Right ventricle myocardium inferior (tissue), 1 donor: Measurements from ENCODE around the gene CYP4X1. TPM values are rescaled to one million over a fixed set of nuclear protein-coding genes. Genes with fewer than 3 reads are reported as not detected.
A peak's percentile ranks its signal among the peaks of the same experiment; 100 is the strongest.
"Not testable (repeated sequence)": the region's sequence is repeated elsewhere in the genome, so short reads cannot be mapped to it uniquely, and the experiment has no call there.

Experiments
- ATAC-seq: fragments of 200-7000 bp; cut with Tn5 transposase; one replicate; pipeline ENCODE4 v1.9.1; 2020; ENCODE audit warnings: mild to moderate bottlenecking, moderate library complexity
- DNase-seq: peaks from one replicate; pipeline ENCODE4 v3.0.0; 2021; ENCODE audit errors: missing footprints
- intact Hi-C: fragments of 100-400 bp; cut with DNase I; formaldehyde crosslinking; loops from one replicate; pipeline ENCODE4 v1.11.0; 2022
- long read RNA-seq: library from polyadenylated mRNA; unstranded; transcript quantifications from one replicate; pipeline ENCODE4 v2.0.0, GENCODE V29; 2021
- total RNA-seq: library from RNA; stranded (reverse); fragmentation: NEBNext Ultra II Directional; extraction: Animal tissue kit (Norgen Biotek cat#: 25700); gene quantifications from one replicate; pipeline ENCODE4 v1.2.1, GENCODE V29; 2021
- donor health status: DM: no; HTN: yes; CAD: no; lungs with severe emphysema.

CYP4X1 gene, protein sequence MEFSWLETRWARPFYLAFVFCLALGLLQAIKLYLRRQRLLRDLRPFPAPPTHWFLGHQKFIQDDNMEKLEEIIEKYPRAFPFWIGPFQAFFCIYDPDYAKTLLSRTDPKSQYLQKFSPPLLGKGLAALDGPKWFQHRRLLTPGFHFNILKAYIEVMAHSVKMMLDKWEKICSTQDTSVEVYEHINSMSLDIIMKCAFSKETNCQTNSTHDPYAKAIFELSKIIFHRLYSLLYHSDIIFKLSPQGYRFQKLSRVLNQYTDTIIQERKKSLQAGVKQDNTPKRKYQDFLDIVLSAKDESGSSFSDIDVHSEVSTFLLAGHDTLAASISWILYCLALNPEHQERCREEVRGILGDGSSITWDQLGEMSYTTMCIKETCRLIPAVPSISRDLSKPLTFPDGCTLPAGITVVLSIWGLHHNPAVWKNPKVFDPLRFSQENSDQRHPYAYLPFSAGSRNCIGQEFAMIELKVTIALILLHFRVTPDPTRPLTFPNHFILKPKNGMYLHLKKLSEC
- 1.5 TPM for total RNA-seq
- long read RNA-seq, partial matches to known transcripts, result 1 of 3 reads
- long read RNA-seq, other reads (novel, unspliced or antisense), result 0 of 3 reads

DNA sequence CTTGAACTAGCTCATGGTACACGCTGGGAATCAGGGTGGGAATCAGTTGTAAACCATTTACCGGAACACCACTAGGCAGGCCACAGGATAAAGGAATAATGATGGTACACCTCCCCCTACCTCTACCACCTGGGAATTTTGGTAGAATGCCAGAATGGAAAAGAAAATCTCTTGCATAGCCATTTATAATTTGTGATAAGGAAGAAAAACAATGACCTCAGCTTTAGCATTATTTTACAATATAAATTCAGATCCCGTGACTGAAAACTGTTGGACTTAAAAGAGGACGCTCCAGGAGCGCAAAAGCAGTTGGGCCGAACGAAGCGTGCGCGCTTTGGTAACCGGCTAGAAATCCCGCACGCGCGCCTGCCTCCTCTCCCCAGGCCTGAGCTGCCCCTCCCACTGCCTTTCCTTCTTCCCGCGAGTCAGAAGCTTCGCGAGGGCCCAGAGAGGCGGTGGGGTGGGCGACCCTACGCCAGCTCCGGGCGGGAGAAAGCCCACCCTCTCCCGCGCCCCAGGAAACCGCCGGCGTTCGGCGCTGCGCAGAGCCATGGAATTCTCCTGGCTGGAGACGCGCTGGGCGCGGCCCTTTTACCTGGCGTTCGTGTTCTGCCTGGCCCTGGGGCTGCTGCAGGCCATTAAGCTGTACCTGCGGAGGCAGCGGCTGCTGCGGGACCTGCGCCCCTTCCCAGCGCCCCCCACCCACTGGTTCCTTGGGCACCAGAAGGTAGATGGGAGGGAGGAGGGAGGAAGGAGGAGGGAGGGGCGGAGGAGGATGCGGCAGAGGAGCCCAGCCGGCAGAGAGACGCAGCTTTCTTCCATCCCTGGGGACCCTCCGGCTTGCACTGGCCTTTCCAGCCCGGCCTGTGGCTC lies at the start of gene CYP4X1:
Gene CYP4X1, plus strand, starts transcription at position 402 of the 873 bp plus-strand sequence. Its CDS starts 149 bp downstream, at position 551.
- intact Hi-C loops, result loop anchor here (5.0 kb wide), 1 partner anchor 216 kb away; no protein-coding TSS in a partner anchor
- peak; percentile 81 for ATAC-seq
- DNase-seq, result peak; percentile 73

- intact Hi-C loops, result no loop called here
- no peak for DNase-seq
- no peak for ATAC-seq
Observed at GRCh38 chr1:46983166-46983829, 40.2 kb upstream of the CYP4X1 start.

GRCh38 chr1:46983830-46984586 lies 39.5 kb upstream of the CYP4X1 start:
- intact Hi-C loops, result no loop called here
- ATAC-seq, result no peak

GRCh38 chr1:46990541-46990940 lies 32.9 kb upstream of the CYP4X1 start:
- not testable (repeated sequence) for DNase-seq, ATAC-seq
- intact Hi-C loops, result loop anchor here (2.0 kb wide), 1 partner anchor 244 kb away; no protein-coding TSS in a partner anchor

More at GRCh38 chr1:46983830-46984586, 39.5 kb upstream of the CYP4X1 start:
- DNase-seq, result no peak

DNA sequence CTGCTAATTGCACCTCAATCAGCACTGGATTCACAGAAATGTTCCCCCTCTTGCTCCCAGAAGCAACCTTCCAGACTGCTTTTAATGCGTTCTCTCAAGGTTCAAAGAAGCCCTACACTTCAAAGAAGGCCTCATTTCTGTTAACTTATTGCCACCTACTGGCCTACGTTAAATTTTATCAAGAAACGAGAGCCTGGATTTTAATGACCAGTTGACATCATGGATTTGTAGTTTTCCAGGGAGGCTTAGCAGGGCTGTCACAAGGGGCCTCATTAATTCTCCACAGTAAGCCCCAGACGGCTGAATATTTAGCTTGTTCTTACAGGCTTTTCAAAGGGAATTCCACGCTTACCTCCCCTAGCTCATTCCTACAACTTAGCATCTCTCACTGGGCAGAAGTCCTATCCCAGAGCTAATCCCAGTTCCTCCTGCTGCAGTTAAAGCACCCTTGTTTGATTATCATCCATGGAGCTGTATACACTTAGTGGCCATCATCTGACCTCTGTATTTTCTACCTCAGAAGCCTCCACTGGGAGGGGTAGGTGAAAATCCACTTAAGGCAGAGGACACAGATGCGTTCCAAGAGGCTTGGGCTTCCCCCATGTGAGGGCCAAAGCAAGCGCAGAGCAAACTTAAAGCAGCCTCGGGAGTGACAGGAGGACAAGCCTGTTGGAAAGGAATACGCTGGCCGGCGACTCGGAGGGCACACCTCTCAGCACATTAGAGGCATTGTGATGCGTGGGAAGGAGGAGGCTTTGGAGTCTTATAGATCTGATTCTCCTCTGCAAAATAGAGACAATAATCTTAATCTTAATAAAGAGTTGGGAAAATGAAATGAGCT lies 32.2 kb upstream of the CYP4X1 start:
- intact Hi-C loops, result loop anchor here (2.0 kb wide), 1 partner anchor 245 kb away; no protein-coding TSS in a partner anchor
- no peak for DNase-seq
- ATAC-seq, result no peak

- ATAC-seq (no peak), DNase-seq (no peak)
- intact Hi-C loops, result no loop called here
Observed at GRCh38 chr1:46996659-46997281, 26.7 kb upstream of the CYP4X1 start.

DNA sequence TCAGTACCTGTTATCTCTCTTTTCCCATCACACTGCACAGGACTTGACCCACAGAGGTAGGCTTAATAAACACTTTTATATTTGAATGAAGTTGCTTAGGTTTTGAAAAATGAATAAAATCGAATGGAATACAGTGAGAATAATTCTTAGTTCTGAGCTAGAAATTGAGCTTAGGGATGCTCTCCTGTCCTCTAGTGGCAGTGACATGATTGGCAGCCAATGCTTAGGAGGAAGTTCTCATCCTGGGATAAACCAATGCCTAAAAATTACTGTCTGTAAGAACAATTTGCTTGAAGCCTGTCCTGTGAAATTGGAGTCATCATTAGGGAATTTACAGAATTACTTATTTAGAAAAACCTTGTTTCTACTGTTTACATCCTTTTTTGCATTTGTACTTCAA lies 21.3 kb upstream of the CYP4X1 start:
- DNase-seq, result no peak
- intact Hi-C loops, result no loop called here
- ATAC-seq, result no peak

DNA sequence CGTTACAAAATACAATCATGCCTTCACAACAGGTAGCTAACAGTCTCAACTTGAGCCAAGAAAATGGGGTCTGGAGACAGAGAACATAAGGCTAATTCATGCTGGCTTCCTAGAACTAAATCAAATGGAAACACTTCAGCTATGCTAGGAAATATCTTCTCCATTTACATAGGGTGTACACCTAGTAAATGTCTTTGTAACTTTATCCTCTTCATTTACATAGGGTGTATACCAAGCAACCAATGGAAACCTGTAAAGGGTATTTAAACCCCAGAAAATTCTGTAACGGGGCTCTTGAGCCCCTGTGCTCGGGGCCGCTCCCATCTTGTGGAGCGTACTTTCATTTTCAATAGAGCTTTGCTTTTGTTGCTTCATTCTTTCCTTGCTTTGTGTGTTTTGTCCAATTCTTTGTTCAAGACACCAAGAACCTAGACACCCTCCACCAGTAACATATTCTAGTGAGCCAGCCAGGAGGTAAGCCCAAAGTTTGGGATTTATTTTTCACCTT lies 19.5 kb upstream of the CYP4X1 start:
- DNase-seq, result no peak
- intact Hi-C loops, result no loop called here
- no peak for ATAC-seq

DNA sequence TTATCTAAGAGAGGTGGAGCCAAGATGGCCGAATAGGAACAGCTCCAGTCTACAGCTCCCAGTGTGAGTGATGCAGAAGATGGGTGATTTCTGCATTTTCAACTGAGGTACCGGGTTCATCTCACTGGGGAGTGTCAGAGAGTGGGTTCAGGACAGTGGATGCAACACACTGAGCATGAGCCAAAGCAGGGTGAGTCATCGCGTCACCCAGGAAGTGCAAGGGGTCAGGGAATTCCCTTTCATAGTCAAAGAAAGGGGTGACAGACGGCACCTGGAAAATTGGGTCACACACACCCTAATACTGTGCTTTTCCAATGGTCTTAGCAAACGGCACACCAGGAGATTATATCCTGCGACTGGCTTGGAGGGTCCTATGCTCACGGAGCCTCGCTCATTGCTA lies 17.0 kb upstream of the CYP4X1 start:
- DNase-seq, intact Hi-C loops, ATAC-seq: not testable (repeated sequence)

DNA sequence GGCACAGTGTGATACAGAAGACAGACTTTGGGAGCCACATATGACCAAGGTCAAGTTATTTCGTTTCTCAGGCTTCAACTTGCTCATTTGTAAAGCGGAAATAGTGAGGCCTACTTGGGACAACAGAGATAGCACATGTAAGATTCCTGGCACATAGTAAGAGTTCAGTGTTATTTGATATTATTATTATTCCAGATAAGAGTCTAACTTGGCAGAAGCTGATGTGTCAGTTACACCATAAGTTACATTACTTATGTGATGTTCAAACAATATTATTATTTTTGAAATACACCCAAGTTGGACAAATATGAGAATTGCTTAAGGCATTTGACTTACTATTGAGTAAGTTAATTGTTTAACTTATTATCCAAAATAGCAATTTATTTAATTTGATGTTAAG lies 10.2 kb upstream of the CYP4X1 start:
- peak; percentile 57 for ATAC-seq
- intact Hi-C loops, result no loop called here
- no peak for DNase-seq

- intact Hi-C loops, result loop anchor here (5.0 kb wide), 1 partner anchor 214 kb away; no protein-coding TSS in a partner anchor
- no peak for DNase-seq
- ATAC-seq, result peak; percentile 47
Observed at GRCh38 chr1:47021070-47021469, 2.4 kb upstream of the CYP4X1 start.

DNA sequence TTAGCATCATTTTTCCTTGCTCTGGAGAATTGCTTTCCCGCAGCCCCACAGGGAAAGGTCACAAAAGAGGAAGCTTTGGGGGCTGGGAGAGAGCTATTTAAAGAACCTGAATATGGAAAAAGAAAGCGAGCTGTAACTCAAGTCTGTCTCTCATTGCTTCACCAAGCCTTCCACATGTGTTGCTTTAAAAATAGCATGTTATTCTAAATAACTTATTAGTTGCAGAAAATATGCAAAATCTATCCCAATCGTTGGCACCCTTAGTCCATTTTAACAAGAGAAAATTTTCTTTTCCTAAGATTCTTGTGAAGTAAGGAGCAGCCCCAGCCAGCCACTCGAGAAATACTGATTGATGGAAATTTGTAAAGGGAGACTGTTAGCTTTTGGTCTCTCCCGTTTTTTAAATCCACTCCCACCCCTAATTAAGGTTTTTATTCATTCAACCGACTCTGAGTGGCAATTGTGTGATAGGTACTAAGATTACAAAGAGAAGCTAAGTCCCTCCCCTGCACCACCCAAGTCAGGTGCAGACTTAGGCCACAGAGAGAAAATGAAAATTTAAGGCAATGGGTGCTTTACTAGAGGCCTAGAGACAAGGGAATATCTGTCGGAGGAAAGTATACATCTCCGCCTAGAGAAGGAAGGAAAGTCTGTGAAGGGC lies 802 bp downstream of the CYP4X1 start:
- intact Hi-C loops, result loop anchor here (5.0 kb wide), 1 partner anchor 217 kb away; no protein-coding TSS in a partner anchor
- DNase-seq, result no peak
- no peak for ATAC-seq

DNA sequence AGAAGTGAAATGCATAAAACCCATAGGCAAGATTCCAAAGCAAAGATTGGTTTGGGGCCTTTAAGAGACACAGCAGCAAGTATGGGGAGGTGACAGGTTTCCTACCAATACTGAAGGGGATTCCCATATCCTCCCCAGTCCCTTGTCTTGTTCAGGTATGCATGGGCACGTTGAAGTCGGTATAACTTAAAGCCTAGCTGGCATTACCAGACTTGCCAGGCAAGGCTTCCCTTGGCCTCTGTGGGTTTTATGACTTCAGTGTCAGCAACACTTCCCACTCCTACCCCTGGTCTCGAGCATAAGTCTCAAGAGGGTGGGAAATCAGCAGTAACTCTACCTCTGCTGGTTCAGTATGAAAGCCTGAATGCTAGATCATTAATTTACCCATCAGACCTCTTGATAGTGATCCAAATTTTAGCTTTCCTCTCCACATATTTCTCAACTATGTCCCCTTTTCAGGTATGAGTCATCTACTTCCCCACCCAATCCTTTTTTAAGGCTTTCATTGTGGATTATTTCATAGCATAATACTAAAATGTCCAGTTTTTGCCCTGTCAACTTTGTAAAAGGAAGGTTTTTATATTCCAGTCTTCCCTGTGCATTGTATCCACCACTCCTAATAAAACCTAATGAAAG lies 6.8 kb downstream of the CYP4X1 start:
- ATAC-seq (peak; percentile 45), DNase-seq (no peak)
- intact Hi-C loops, result no loop called here

DNA sequence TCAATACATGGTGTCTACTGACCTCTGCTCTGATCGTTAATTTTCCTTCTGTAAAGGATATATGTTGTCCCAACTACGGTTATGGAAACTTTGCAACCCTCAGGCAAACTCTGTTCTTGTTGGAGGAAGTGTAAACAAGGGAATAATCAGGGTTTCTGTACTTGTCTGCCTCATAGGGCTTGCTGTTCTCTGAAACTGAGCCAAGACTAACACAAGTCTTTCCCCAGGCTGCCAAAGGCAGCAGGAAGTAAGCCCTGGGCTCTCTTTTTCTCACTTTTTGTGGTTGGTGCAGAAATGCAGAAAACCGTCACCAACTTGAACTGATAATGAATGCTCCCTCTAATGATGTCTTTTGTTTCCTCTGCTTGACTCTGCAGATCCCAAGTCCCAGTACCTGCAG lies 7.6 kb downstream of the CYP4X1 start:
- ATAC-seq (peak; percentile 92), DNase-seq (no peak)
- intact Hi-C loops, result no loop called here

DNA sequence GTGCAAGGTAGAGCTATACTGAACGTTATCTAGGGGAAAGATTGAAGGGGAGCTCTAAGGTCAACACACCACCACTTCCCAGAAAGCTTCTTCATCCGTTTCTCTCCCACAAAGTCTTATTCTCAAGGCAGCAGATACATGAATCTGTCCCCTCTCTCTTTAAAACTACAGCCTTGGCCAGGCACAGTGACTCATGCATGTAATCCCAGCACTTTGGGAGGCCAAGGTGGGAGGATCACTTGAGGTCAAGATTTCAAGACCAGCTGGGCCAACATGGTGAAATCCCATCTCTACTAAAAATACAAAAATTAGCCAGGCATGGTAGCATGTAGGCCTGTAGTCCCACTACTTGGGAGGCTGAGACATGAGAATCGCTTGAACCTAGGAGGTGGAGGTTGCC lies 8.1 kb downstream of the CYP4X1 start:
- peak; percentile 64 for ATAC-seq
- intact Hi-C loops, result no loop called here
- no peak for DNase-seq
